HG02981 (cell line): ENCODE results near the gene LZTS3.
"Not testable (repeated sequence)": the region's sequence is repeated elsewhere in the genome, so short reads cannot be mapped to it uniquely, and the experiment has no call there.

Experiments used
- ATAC-seq: cut with Tn5 transposase; IDR thresholded peaks from one replicate; pipeline ENCODE4 v1.9.1; 2021; ENCODE audit warnings: mild to moderate bottlenecking, moderate library complexity; ENCODE audit not compliant: unreplicated experiment

Gene LZTS3

GRCh38 chr20:3193806-3194616, 20.7 kb upstream of the LZTS3 start:
- no peak for ATAC-seq

DNA sequence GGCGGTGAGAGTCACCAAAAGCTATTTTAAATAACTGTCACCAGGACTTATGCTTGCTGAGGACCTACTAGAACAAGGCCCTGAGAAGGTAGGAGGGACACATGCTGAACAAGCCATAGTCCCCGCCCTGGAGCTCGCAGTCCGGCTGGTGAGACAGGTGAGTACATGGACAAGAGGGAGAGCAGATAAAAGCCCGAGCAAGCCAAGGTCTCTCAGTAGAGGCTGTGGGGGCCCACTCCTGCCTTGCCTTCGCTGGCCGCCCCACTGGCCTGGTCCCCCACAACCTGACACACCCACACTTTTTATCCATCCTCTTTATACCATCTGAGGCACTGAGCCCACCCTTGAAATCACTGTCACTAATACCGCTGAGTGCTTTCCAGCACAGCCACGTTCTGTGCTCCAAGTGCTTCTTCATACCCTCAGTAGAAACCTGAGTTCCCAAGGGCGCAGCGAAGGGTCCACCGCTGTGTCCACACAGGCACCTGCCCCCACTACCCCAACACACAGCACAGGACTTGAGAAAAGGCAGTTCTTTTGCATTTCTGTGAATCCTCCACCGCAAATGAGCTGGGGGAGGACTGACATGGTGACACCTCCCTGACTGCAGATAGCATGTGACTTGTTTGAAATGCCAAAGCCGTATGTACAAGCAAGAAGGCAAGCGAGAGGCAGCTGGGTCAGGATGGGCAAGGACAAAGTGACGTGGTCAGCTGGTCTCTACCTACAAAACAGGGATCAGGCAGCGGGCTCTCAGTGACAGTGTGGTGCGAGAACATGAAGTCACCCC, 19.1 kb upstream of the LZTS3 start:
- no peak for ATAC-seq

DNA sequence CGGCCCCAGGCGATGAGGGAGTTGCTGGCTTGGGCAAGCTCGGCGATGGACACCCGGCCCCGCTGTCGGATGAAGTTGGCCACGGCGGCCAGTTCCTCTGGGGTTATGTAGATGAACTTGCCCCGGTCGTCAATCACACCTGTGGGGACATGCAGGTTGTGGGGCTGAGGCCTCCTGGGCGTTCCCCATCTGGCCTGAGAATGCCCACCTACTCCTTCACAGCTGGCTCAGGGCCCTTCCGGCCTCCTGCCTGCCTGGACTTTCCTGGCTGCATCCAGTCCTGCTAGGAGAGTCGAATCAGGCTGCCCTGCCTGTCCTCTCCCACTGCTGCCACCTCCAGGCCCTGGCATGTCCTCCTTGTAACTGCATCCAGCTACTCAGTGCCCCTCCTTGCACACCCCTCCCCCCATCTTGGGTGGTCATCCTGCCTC, 17.3 kb upstream of the LZTS3 start:
- no peak for ATAC-seq

DNA sequence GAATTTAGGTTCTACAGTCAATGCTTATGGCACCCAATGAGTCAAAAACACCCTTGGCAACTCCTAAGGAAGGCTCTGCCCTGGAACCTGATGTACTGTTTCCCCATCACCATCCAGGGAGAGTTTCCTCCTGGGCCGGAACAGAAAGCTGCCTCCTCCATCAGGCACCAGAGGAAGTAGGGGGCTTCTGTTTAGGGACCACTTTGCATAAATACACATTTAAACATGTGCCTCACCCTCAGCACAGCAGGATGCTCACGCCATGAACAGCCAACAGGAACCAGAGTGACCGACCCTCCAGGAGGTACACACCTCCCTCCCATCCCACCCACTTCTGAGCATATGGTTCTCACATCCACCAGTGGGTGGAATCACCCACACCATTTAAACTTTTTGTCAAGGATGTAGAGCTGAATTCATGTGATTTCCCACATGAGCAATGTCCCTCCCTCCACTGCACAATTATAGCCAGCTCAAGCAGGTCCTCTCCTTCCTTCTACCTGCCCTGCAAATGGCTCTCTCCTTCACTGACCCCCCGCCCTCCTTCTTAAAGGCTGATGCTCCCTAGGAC, 16.3 kb upstream of the LZTS3 start:
- no peak for ATAC-seq

- ATAC-seq: no peak
Observed at GRCh38 chr20:3188823-3189413, 15.6 kb upstream of the LZTS3 start.

DNA sequence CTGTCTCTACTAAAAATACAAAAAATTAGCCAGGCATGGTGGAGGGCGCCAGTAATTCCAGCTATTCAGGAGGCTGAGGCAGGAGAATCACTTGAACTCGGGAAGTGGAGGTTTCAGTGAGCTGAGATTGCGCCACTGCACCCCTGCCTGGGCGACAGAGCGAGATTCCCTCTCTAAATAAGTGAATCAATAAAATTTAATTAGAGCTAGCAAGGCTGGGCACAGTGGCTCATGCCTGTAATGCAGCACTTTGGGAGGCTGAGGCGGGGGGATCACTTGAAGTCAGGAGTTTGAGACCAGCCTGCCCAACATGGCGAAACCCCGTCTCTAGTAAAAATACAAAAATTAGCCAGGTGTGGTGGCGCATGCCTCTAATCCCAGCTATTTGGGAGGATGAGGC, 14.5 kb upstream of the LZTS3 start:
- ATAC-seq: not testable (repeated sequence)

DNA sequence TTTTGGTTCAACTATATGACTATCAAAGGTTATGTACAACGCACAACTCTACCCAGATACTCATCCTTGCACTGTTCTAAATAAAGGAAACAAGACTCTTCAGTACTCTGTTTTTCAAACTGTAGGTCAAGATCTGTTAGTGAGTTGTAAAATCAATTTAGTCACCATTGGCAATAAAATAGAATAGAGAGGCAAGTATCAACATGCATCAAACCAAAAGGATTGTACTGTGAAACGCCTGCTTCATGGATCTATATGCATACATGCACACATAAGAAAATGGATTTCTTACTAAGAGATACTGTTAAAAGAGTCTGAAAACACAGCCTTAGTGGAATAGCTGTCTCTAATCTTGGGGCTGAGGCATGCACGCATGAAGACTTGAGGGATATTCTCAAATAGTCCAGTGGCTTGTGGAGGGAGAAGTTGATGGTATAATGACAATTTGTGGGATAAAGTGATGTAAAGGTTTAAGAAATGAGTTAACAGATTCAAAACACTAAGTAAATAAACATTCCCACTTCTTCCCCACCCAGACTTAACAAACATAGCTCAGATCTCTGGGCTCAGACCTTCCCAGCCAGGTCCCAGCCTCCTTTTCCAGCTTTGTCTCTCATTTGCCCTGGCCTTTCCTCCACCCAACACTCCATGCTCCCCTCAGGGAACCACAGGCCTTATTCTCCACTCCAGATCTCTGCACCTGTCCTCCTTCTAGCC, 10.7 kb upstream of the LZTS3 start:
- ATAC-seq: no peak

GRCh38 chr20:3182429-3182828, 9.1 kb upstream of the LZTS3 start:
- not testable (repeated sequence) for ATAC-seq

DNA sequence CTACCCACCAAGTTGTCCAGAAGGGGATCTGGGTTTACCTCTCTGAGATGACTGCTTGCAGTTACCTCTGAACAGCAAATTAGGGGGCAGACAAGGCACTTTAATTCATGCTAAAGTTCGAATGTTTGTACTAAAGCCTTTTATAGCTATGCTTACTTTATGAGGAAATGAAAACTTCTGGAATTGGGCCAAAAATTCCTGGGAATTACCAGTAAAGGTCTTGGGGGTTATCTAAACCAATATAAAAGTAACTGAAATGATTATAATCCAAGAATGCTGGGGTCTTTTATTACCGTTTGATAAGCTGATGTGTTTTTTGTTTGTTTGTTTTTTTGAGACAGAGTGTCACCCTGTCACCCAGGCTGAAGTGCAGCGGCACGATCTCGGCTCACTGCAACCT, 7.9 kb upstream of the LZTS3 start:
- no peak for ATAC-seq

- no peak for ATAC-seq
Observed at GRCh38 chr20:3180319-3180718, 7.0 kb upstream of the LZTS3 start.

- no peak for ATAC-seq
Observed at GRCh38 chr20:3177746-3178485, 4.6 kb upstream of the LZTS3 start.

DNA sequence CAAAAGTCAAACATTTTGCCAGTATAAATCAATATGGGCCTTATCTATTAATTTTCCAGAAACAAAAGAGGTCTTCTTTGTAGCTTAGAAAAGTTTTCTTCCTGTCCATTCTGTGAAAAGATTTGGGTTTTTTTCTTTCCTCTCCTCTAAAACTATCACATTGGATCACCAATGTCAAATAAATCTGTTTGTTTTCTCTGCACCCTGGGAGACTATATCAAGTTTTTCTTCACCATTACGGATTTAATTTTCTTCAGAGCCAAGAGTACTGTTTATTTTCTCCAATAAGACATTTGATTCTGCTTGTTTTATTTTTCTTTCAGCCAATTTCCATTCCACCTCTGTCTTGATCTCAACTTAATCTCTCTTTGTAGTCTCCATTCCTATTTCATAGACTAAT, 1.9 kb upstream of the LZTS3 start:
- no peak for ATAC-seq

DNA sequence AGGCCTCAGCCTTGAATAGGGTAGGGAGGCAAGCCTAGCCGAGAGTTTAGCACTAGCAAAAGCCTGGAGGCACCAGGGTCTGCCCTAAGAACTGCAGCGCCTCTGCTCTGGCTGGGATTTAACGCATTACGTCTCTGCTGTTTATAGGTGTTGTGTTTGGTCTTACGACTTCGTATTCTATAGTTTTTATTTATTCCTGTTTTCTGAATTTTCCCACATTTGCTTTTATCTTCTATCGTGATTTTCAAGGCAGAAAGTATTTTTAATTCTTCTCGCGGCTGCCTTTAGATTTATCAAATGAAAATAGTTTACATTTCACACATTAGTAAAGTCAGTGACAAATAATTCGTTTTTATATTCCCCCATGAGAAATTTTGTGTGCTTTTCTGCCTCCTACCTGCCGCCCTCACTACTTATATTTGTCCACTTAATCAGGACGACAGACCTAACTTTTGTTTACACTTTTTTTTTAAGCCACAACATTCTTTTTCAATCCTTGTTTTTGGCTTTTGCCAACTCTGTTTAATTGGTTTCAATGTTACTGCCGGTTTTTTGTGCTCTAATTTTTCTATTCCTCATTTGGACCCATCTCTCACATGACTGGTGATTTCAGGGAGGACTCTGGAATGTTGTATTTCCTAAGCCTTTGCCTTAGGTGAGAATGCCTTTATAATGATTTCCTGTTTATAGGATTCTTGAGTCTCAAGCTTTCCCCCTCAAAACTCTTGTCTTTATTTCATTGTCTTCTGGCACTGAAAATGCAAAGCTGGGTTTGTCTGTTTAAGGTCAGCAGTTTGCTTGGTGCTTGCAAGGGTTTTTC, 1.3 kb upstream of the LZTS3 start:
- no peak for ATAC-seq

DNA sequence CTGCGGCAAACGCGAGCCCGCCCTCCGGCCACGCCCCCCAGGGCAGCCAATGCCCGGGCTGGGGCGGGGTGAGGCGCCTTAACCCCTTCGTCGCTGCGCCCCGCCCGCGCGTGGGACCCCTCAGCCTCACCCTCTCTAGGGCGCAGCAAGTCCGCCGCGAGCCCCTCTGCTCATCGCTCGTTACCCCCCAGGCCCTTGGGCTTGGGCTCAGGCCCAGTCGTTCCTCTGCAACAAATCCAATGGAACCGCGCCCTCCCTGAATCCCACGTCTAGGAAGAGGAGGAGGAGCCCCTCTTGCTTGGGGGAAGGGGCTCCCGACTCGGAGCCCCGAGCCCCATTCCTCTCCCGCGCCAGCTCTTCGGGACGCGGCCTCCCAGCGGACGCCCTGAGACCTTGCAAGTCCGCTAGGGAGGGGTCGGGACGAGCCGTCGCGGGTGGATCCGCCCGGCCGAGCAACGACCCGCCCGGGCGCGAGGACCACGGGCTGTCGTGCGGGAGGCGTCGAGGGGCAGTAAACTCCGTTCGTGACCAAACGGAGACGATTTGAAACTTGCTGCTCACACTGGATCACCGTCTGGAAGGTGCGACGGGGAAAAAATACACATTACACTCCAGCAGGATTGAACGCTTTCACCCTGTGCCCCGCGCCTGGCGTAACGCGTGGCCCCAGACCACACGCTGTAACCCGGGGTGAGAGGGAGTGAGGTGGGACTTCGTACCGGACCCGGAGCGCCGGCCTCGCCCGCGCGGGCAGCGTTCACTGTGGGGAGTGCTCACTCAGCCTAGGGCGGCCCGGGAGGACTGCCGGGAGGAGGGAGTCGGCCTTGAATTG, 477 bp upstream of the LZTS3 start:
- peak; percentile 79 for ATAC-seq

DNA sequence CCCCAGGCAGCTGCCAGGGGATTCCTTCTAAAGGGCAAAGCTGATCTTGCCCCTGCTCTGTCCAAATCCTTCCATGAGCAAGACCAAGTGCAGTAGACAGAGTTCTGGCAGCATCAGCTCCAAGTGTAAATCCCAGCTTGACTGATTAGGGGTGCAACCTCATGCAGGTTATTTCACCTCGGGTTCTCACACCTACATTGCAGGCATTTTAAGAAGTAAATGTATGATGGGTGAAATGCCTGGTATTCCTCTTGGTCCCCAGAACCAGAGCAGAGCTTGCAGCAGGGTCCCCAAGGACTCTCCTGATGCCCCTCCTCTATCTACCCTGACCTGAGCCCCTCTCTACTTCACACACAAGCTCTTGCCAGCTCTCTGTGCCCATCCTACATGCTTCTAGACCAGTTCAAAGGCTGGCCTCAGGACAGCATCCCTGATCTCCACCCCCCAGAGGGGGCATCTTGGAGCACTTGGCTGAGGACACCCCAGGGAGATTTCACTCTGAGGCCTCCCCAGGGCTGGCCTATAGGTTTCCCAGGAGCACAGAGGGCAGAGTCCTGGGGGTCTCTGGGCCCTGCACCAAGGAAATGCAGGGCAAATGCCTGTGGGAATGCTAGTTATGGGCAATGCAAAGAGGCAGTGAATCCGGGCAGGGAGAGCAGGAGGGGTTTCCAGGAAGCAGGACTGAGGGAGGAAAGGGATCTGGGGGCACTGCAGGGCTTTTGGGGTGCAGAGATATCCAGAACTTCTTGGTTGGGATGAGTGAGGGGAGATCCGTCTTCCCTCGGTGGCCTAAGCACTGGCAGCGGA, 1.0 kb downstream of the LZTS3 start:
- no peak for ATAC-seq

GRCh38 chr20:3171391-3172125, 1.8 kb downstream of the LZTS3 start:
- ATAC-seq: no peak
